K562 (cell line): ENCODE results near the gene MBD1. TPM values are rescaled to one million over a fixed set of nuclear protein-coding genes. Genes with fewer than 3 reads are reported as not detected.

Experiments used
- BRCA1 ChIP-seq, 2 experiments: fragments of 450-650 bp in 1 of 2; sonication (generic) in 1 of 2; formaldehyde crosslinking in 1 of 2; IDR thresholded peaks; 2 replicates each; pipeline versions ENCODE4 v1.5.0 to v1.6.1; 2017 to 2020; ENCODE audit warnings: mild to moderate bottlenecking in 1 of 2, missing genetic modification reagents in 1 of 2
- CBFB ChIP-seq: sonication (generic); formaldehyde crosslinking; IDR thresholded peaks from 2 replicates; pipeline ENCODE4 v1.4.0; 2020; ENCODE audit warnings: mild to moderate bottlenecking, missing genetic modification reagents
- DACH1 ChIP-seq: fragments of 450-650 bp; IDR thresholded peaks from 2 replicates; pipeline ENCODE4 v1.6.1; 2018; ENCODE audit not compliant: partially characterized antibody
- FIP1L1 ChIP-seq: fragments of 200-400 bp; formaldehyde crosslinking; IDR thresholded peaks from 2 replicates; pipeline ENCODE4 v1.6.1; 2018; ENCODE audit warnings: mild to moderate bottlenecking, low read depth, low read length; ENCODE audit not compliant: poor library complexity, severe bottlenecking
- FOXK2 ChIP-seq, 2 experiments: fragments of 450-650 bp; IDR thresholded peaks in 1 of 2; conservative IDR thresholded peaks in 1 of 2; 2 replicates each; pipeline ENCODE4 v1.6.1; 2016; ENCODE audit warnings: low read depth in 2 of 2, mild to moderate bottlenecking in 1 of 2
- MED1 ChIP-seq: sonication (generic); formaldehyde crosslinking; IDR thresholded peaks from 2 replicates; pipeline ENCODE4 v1.8.1; 2023; ENCODE audit warnings: missing genetic modification reagents, borderline replicate concordance
- PURB ChIP-seq: sonication (generic); formaldehyde crosslinking; IDR thresholded peaks from 2 replicates; pipeline ENCODE4 v1.9.0; 2021; ENCODE audit warnings: low read depth, mild to moderate bottlenecking, missing genetic modification reagents
- ZBED1 ChIP-seq: IDR thresholded peaks from 2 replicates; pipeline ENCODE4 v1.6.1; 2014
- polyA plus RNA-seq, 8 experiments: library from polyadenylated mRNA; depleted of rRNA in 4 of 8; stranded (reverse) in 5 of 8; unstranded in 3 of 8; fragments of >200 nt; fragmentation: Nextera tagmentation in 2 of 8; fragmentation: Illumina TruSeq in 1 of 8; extraction: Ambion mirVana in 2 of 8; extraction: Trizol in 1 of 8; gene quantifications; 2 replicates each; pipeline versions ENCODE4 v1.2.1 to v1.2.3, GENCODE V29; 2011 to 2014; ENCODE audit warnings: inconsistent platforms in 1 of 8, missing spikeins in 1 of 8
- total RNA-seq, 7 experiments: library from RNA; depleted of rRNA in 6 of 7; stranded (reverse); fragments of >200 nt in 6 of 7; fragmentation: Illumina TruSeq in 2 of 7; extraction: Trizol in 2 of 7; gene quantifications; 2 replicates each; pipeline versions ENCODE4 v1.2.1 to v1.2.3, GENCODE V29; 2011 to 2021; ENCODE audit warnings: low replicate concordance in 1 of 7
- TF ChIP-seq, protein P1 (sequence below): fragments of 450-650 bp; IDR thresholded peaks from 2 replicates; pipeline ENCODE4 v1.6.1; 2014; ENCODE audit warnings: low read depth, mild to moderate bottlenecking, moderate library complexity, borderline replicate concordance
- TF ChIP-seq, protein P2 (sequence below): sonication (generic); formaldehyde crosslinking; IDR thresholded peaks from 2 replicates; pipeline ENCODE4 v1.8.0; 2023; ENCODE audit warnings: mild to moderate bottlenecking, missing genetic modification reagents

MBD1 gene
- total and polyA plus RNA-seq, 9 of the 15 experiments (the other 6 are each of a cell fraction or from before 2014, with no cell fraction given), result 3.0 to 59.7 (median 31.7) TPM

DNA sequence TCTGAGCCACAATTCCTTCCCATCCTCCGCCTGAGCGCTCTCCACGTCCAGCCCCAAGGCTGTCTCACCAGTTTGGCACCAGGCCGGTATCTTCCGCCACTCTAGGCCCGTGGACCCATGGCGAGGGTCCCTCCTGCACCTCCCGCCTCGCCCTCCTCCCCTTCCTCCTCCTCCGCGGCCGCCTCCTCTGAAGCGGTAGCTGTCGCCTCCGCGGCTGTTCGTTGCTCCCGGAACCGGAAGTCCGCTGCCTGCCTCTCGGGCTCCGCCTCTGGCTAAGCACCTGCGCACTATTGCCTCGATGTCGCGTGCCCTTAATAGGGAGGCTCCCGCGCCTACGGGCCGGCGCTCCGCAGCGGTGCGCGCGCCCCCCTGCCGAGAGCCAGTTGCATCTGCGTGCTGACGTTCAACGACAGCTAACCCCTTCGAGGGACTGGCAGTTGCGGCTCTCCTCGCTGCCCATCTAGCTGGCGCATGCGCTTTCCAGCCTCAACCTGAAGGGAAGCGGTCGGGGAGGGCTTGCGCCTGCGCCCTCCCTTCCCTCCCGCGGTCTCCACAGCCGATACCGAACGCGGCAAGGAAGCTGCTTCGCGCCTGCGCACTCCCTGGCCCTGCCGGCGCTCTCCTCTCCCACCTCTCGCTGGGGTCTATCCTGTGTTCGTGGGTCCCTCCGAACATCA lies at the start of gene MBD1 (continued):
- TF ChIP-seq, protein P1, sequence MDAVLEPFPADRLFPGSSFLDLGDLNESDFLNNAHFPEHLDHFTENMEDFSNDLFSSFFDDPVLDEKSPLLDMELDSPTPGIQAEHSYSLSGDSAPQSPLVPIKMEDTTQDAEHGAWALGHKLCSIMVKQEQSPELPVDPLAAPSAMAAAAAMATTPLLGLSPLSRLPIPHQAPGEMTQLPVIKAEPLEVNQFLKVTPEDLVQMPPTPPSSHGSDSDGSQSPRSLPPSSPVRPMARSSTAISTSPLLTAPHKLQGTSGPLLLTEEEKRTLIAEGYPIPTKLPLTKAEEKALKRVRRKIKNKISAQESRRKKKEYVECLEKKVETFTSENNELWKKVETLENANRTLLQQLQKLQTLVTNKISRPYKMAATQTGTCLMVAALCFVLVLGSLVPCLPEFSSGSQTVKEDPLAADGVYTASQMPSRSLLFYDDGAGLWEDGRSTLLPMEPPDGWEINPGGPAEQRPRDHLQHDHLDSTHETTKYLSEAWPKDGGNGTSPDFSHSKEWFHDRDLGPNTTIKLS, result no peak
- TF ChIP-seq DACH1, result no peak
- TF ChIP-seq, protein P2, sequence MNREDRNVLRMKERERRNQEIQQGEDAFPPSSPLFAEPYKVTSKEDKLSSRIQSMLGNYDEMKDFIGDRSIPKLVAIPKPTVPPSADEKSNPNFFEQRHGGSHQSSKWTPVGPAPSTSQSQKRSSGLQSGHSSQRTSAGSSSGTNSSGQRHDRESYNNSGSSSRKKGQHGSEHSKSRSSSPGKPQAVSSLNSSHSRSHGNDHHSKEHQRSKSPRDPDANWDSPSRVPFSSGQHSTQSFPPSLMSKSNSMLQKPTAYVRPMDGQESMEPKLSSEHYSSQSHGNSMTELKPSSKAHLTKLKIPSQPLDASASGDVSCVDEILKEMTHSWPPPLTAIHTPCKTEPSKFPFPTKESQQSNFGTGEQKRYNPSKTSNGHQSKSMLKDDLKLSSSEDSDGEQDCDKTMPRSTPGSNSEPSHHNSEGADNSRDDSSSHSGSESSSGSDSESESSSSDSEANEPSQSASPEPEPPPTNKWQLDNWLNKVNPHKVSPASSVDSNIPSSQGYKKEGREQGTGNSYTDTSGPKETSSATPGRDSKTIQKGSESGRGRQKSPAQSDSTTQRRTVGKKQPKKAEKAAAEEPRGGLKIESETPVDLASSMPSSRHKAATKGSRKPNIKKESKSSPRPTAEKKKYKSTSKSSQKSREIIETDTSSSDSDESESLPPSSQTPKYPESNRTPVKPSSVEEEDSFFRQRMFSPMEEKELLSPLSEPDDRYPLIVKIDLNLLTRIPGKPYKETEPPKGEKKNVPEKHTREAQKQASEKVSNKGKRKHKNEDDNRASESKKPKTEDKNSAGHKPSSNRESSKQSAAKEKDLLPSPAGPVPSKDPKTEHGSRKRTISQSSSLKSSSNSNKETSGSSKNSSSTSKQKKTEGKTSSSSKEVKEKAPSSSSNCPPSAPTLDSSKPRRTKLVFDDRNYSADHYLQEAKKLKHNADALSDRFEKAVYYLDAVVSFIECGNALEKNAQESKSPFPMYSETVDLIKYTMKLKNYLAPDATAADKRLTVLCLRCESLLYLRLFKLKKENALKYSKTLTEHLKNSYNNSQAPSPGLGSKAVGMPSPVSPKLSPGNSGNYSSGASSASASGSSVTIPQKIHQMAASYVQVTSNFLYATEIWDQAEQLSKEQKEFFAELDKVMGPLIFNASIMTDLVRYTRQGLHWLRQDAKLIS (CRISPR knock-in tag), result no peak
- TF ChIP-seq ZBED1, result no peak
- TF ChIP-seq CBFB, result no peak
- no peak for TF ChIP-seq MED1 (CRISPR knock-in tag)
- peak; percentile 75 for TF ChIP-seq FIP1L1
- no peak for TF ChIP-seq PURB
- TF ChIP-seq FOXK2 (conservative IDR thresholded peaks at IDR 0.05 in 1 of 2, IDR thresholded peaks at IDR 0.05 in 1 of 2; ENCODE audit: low read depth in 2 of 2), result peak in 1 of 2 experiments; percentile 17; a peak in 1 of 4 replicates
- no peak for TF ChIP-seq BRCA1 (IDR thresholded peaks at IDR 0.05)
- no peak for TF ChIP-seq BRCA1 (CRISPR knock-in tag; IDR thresholded peaks at IDR 0.05)
